HG03520 (cell line): ENCODE results near the gene ZNF628.

Source experiments
- ATAC-seq: cut with Tn5 transposase; IDR thresholded peaks from one replicate; pipeline ENCODE4 v1.9.1; 2021; ENCODE audit warnings: mild to moderate bottlenecking, moderate library complexity; ENCODE audit not compliant: unreplicated experiment

ZNF628 gene

DNA sequence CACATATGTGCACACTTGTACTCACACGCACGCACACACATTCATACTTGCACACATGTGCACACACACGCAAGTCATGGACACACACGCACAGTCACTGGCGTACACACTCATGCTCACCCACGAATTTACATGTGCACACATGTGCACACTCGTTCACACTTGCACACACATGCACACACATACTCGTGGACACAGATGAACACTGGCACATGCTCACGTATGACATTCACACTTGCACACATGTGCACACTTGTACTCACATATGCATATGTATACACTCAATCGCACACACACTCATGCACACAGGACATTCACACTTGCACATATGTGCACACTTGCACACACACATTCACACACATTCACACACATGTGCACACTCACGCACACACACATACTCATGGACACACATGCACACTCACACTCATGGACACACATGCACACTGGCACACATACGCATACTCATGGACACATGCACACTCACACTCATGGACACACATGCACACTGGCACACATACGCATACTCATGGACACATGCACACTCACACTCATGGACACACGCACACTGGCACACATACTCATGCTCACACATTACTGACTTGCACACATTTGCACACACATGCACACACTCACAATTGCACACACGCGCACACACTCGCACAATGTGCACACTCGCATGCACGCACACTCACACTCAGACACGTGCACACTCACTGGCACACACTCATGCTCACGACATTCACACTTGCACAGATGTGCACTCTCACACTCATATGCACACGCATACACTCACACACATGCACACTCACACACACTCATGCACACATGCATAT is 51.0 kb downstream of the ZNF628 start:
- no peak for ATAC-seq

DNA sequence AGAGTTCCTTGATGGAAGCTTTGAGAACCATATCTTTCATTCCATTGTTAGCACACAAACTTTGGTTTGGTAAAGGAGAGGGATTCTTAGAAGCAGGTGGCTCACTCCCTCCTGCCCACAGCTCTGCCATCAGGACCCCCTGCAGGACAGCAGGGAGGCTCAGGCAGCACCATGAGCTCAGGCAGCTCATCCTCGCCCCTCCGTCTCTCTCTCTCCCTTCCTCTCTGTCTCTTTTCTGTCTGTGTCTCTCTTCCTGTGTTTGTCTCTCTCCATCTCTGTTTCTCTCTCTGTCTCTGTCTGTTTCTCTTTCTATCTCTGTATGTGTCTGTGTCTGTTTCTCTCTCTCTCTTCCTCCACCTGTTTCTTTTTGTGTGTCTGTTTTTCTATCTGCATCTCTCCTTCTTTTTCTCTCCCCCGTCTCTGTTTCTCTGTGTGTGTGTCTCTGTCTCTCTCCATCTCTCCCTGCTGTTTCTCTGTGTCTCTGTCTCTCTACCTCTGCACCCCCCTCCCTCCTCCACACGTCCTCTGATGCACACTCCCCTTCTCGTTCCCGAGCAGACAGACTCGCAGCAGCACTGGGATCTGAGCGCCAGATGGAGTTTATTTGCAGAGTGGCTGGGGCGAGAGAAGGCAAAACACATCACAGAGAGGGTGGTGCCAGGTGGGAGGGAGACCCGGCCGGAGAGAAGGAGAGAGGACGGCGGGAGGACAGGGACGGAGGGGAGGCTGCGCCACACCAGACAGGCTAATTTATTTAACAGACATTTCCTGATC is 51.8 kb downstream of the ZNF628 start:
- no peak for ATAC-seq

DNA sequence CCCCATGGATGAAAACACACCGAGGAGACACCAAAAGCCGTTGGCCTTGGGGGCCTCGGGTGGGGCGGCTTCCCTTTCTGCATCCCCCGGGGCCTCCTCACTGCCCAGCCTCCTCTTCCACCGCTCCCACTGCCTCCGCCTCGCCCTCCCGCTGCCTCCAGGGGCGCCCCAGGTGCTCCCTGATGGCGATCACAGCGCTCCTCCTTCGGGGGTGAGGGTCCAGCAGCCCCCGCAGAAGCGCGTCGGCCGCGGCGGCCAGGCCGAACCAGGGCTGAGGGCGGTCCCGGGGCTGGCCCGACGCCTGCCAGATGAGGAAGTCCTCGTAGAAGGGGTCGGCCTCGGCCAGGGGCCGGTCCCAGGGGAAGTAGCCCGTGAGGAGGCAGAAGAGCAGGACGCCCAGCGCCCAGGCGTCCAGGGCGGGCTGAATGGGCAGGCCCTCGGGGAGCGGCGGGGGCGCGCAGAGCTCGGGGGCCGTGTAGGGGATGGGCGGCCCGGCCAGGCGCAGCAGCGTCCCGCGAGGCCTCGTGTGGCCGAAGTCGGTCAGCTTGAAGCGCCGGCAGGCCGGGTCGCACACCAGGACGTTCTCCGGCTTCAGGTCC is 53.3 kb downstream of the ZNF628 start:
- no peak for ATAC-seq

DNA sequence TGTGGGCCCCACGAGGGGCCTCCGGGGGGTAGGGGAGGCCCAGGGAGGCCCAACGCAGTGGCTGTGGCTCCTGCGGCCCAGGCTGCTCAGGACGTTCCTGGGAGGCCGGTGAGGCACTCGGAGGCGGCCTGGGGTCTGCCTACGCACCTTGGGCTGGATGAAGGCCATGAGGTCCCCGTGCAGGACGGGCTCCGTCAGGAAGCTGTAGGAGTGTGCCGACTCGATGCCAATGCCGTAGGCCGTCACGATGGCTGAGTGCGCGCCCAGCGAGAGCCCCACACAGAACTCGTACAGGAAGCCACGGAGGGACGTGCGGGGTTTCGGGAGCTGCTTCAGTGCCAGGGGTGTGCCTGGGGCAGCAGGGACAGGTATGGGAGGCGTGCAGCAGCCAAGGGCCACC is 54.6 kb downstream of the ZNF628 start:
- no peak for ATAC-seq
